ENCODE data around the gene SLC25A1.

The SLC25A1 gene

DNA sequence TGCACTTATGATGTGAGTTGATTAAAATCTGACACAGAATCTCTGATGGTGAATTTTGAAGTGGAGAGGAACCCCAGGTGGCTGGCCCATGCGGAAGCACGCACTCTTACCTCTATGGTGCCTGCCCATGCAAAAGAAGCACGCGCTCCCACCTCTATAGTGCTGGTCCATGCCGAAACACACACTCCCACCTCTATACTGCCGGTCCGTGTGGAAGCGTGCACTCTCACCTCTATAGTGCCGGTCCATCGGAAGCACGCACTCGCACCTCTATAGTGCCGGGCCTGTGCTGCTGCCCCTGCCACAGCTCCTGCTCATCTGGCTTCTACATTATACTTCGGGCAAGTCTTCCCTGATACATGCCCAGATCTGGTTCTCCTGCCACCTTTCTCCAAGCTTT, 36.8 kb upstream of the SLC25A1 start:
- no peak overlapping the region for H3K4me2 ChIP-seq (ENCODE audit: low read depth, low read length, poor library complexity, severe bottlenecking)
- no peak overlapping the region for H3K4me3 ChIP-seq (ENCODE audit: low read length, poor library complexity, severe bottlenecking)
- no peak overlapping the region for H3K9ac ChIP-seq (ENCODE audit: low read depth, low read length, poor library complexity, severe bottlenecking)
- no peaks in the 10 kb centered on the region for H3K36me3 ChIP-seq (ENCODE audit: insufficient read depth, low read length)
- no peaks in the 10 kb centered on the region for H4K20me1 ChIP-seq (ENCODE audit: insufficient read depth, low read length, poor library complexity, severe bottlenecking)
- no peak overlapping the region for H2AFZ ChIP-seq (ENCODE audit: low read length)
- no peaks in the 10 kb centered on the region for H3K27me3 ChIP-seq (ENCODE audit: insufficient read depth, low read length, poor library complexity, severe bottlenecking)
- H3K9me2 ChIP-seq (replicated peaks; ENCODE audit: low read depth, low read length): no peaks in the 10 kb centered on the region
- peaks cover 14% of the 10 kb centered on the region for H3K4me1 ChIP-seq (ENCODE audit: insufficient read depth, low read length, poor library complexity, severe bottlenecking)
- no peaks in the 10 kb centered on the region for H3K9me3 ChIP-seq (ENCODE audit: insufficient read depth, low read depth, low read length)
- H3F3A ChIP-seq (ENCODE audit: low read depth): no peaks in the 10 kb centered on the region
- TF ChIP-seq, protein P1, sequence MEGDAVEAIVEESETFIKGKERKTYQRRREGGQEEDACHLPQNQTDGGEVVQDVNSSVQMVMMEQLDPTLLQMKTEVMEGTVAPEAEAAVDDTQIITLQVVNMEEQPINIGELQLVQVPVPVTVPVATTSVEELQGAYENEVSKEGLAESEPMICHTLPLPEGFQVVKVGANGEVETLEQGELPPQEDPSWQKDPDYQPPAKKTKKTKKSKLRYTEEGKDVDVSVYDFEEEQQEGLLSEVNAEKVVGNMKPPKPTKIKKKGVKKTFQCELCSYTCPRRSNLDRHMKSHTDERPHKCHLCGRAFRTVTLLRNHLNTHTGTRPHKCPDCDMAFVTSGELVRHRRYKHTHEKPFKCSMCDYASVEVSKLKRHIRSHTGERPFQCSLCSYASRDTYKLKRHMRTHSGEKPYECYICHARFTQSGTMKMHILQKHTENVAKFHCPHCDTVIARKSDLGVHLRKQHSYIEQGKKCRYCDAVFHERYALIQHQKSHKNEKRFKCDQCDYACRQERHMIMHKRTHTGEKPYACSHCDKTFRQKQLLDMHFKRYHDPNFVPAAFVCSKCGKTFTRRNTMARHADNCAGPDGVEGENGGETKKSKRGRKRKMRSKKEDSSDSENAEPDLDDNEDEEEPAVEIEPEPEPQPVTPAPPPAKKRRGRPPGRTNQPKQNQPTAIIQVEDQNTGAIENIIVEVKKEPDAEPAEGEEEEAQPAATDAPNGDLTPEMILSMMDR (conservative IDR thresholded peaks at IDR 0.05; ENCODE audit: low read length): no peak
- TF ChIP-seq EZH2phosphoT487 (IDR thresholded peaks at IDR 0.05; ENCODE audit: borderline replicate concordance): no peak
- no peaks in the 10 kb centered on the region for H3K79me2 ChIP-seq (ENCODE audit: insufficient read depth, low read length)

DNA sequence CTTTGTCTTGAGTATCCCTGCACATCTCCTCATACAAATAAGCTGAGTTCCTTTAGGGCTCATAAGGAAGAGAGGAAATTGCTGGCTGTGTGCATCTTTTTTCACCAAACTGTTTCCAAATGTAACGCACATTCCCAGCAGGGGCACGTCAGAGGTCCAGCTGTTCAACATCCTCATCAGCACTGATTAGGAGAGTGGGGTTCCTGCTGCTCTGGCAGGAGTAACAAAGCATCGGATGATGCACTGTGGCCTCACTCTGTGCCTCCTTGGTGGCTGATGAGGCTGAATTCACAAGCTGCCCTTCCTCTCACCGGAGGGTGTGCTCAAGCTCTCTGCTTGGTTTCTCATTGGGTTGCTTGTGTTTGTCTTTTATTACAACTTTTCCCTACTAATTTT, 35.5 kb upstream of the SLC25A1 start:
- no peaks in the 10 kb centered on the region for H4K20me1 ChIP-seq (ENCODE audit: insufficient read depth, low read length, poor library complexity, severe bottlenecking)
- no peaks in the 10 kb centered on the region for H3F3A ChIP-seq (ENCODE audit: low read depth)
- TF ChIP-seq EZH2phosphoT487 (IDR thresholded peaks at IDR 0.05; ENCODE audit: borderline replicate concordance): no peak
- TF ChIP-seq, protein P1 (conservative IDR thresholded peaks at IDR 0.05; ENCODE audit: low read length): no peak
- no peak overlapping the region for H2AFZ ChIP-seq (ENCODE audit: low read length)
- no peaks in the 10 kb centered on the region for H3K79me2 ChIP-seq (ENCODE audit: insufficient read depth, low read length)
- peaks cover 14% of the 10 kb centered on the region for H3K4me1 ChIP-seq (ENCODE audit: insufficient read depth, low read length, poor library complexity, severe bottlenecking)
- H3K9me2 ChIP-seq (replicated peaks; ENCODE audit: low read depth, low read length): no peaks in the 10 kb centered on the region
- no peaks in the 10 kb centered on the region for H3K9me3 ChIP-seq (ENCODE audit: insufficient read depth, low read depth, low read length)
- no peaks in the 10 kb centered on the region for H3K36me3 ChIP-seq (ENCODE audit: insufficient read depth, low read length)
- H3K27me3 ChIP-seq (ENCODE audit: insufficient read depth, low read length, poor library complexity, severe bottlenecking): no peaks in the 10 kb centered on the region
- no peak overlapping the region for H3K9ac ChIP-seq (ENCODE audit: low read depth, low read length, poor library complexity, severe bottlenecking)
- no peak overlapping the region for H3K4me2 ChIP-seq (ENCODE audit: low read depth, low read length, poor library complexity, severe bottlenecking)
- H3K4me3 ChIP-seq (ENCODE audit: low read length, poor library complexity, severe bottlenecking): no peak overlapping the region

- H3K9me2 ChIP-seq (replicated peaks; ENCODE audit: low read depth, low read length): no peaks in the 10 kb centered on the region
Measured at GRCh38 chr22:19213442-19214077, 35.0 kb upstream of the SLC25A1 start.

More at GRCh38 chr22:19213442-19214077, 35.0 kb upstream of the SLC25A1 start:
- Histone ChIP-seq H3K9ac (ENCODE audit: low read depth, low read length, poor library complexity, severe bottlenecking) (no peak overlapping the region), H3K27me3 (ENCODE audit: insufficient read depth, low read length, poor library complexity, severe bottlenecking) (no peaks in the 10 kb centered on the region), H3K79me2 (ENCODE audit: insufficient read depth, low read length) (no peaks in the 10 kb centered on the region), H3K4me2 (ENCODE audit: low read depth, low read length, poor library complexity, severe bottlenecking) (no peak overlapping the region), H3K9me3 (ENCODE audit: insufficient read depth, low read depth, low read length) (no peaks in the 10 kb centered on the region), H3K4me3 (ENCODE audit: low read length, poor library complexity, severe bottlenecking) (no peak overlapping the region), H3K36me3 (ENCODE audit: insufficient read depth, low read length) (no peaks in the 10 kb centered on the region), H2AFZ (ENCODE audit: low read length) (no peak overlapping the region), H3K4me1 (ENCODE audit: insufficient read depth, low read length, poor library complexity, severe bottlenecking) (peaks cover 12% of the 10 kb centered on the region), H4K20me1 (ENCODE audit: insufficient read depth, low read length, poor library complexity, severe bottlenecking) (no peaks in the 10 kb centered on the region), H3F3A (ENCODE audit: low read depth) (no peaks in the 10 kb centered on the region)
- no peak for TF ChIP-seq EZH2phosphoT487 (IDR thresholded peaks at IDR 0.05; ENCODE audit: borderline replicate concordance)
- TF ChIP-seq, protein P1 (conservative IDR thresholded peaks at IDR 0.05; ENCODE audit: low read length): no peak

All from Loucy (cell line).